Fibroblast of lung (primary cell): ENCODE data around the gene NR4A1. TPM values are rescaled to one million over a fixed set of nuclear protein-coding genes. Genes with fewer than 3 reads are reported as not detected.

Experiments
- DNase-seq, 2 donors: peaks; one replicate each; pipeline versions ENCODE4 v3.0.0 to v3.0.0-alpha.2; 2010; ENCODE audit warnings: low read depth in 2 of 2
- H2AFZ ChIP-seq: 2 replicates; pipeline ENCODE4 v1.5.1; 2012; ENCODE audit warnings: low read length, control low read depth, inconsistent platforms
- H3K27ac ChIP-seq: 2 replicates; pipeline ENCODE4 v1.5.1; 2011; ENCODE audit warnings: low read length, control low read depth; ENCODE audit not compliant: insufficient read depth
- H3K27me3 ChIP-seq: 2 replicates; pipeline ENCODE4 v1.5.1; 2011; ENCODE audit warnings: mild to moderate bottlenecking, low read length; ENCODE audit not compliant: control insufficient read depth, insufficient read depth
- H3K36me3 ChIP-seq: 2 replicates; pipeline ENCODE4 v1.5.1; 2011; ENCODE audit warnings: low read length; ENCODE audit not compliant: control insufficient read depth, insufficient read depth
- H3K4me1 ChIP-seq: 2 replicates; pipeline ENCODE4 v1.5.1; 2011; ENCODE audit warnings: low read length; ENCODE audit not compliant: control insufficient read depth, insufficient read depth; ENCODE audit errors: extremely low read depth
- H3K4me2 ChIP-seq: 2 replicates; pipeline ENCODE4 v1.5.1; 2011; ENCODE audit warnings: low read length, control low read depth; ENCODE audit not compliant: insufficient read depth; ENCODE audit errors: extremely low read depth
- H3K4me3 ChIP-seq, 4 experiments: fragments of 200-600 bp in 1 of 4; sonication (generic) in 1 of 4; replicated peaks in 1 of 4; 2 replicates each; pipeline ENCODE4 v1.5.1; 2011 to 2016; ENCODE audit warnings: low read length in 4 of 4, low read depth in 3 of 4, mild to moderate bottlenecking in 3 of 4, control low read depth in 2 of 4, inconsistent platforms in 1 of 4, mixed read lengths in 1 of 4; ENCODE audit not compliant: insufficient read depth in 1 of 4; ENCODE audit errors: control extremely low read depth in 1 of 4
- H3K79me2 ChIP-seq: 2 replicates; pipeline ENCODE4 v1.5.1; 2012; ENCODE audit warnings: mild to moderate bottlenecking, low read length, inconsistent platforms; ENCODE audit not compliant: control insufficient read depth, insufficient read depth
- H3K9ac ChIP-seq: 2 replicates; pipeline ENCODE4 v1.5.1; 2011; ENCODE audit warnings: mild to moderate bottlenecking, low read length, control low read depth; ENCODE audit not compliant: insufficient read depth
- H3K9me3 ChIP-seq: 2 replicates; pipeline ENCODE4 v1.5.1; 2012; ENCODE audit warnings: low read depth, low read length; ENCODE audit not compliant: control insufficient read depth, insufficient read depth
- H4K20me1 ChIP-seq: 2 replicates; pipeline ENCODE4 v1.5.1; 2011; ENCODE audit warnings: low read length; ENCODE audit not compliant: control insufficient read depth, insufficient read depth; ENCODE audit errors: extremely low read depth
- EZH2 ChIP-seq: IDR thresholded peaks from 2 replicates; pipeline ENCODE4 v1.5.1; 2012; ENCODE audit warnings: low read length, control low read depth, mild to moderate bottlenecking; ENCODE audit errors: missing control alignments
- polyA plus RNA-seq, 2 donors: library from polyadenylated mRNA; depleted of rRNA in 1 of 2; stranded (reverse) in 1 of 2; unstranded in 1 of 2; fragments of >200 nt; gene quantifications; 2 replicates each; pipeline ENCODE4 v1.2.1, GENCODE V29; 2011 to 2012; ENCODE audit warnings: missing spikeins in 1 of 2
- total RNA-seq: library from RNA; depleted of rRNA; stranded (reverse); fragments of >200 nt; gene quantifications from 2 replicates; pipeline ENCODE4 v1.2.1, GENCODE V29; 2014
- TF ChIP-seq, protein P1 (sequence below), 2 donors: IDR thresholded peaks in 1 of 2; conservative IDR thresholded peaks in 1 of 2; 1 replicate in 1 of 2; 2 replicates in 1 of 2; pipeline ENCODE4 v1.5.1; 2011 to 2012; ENCODE audit warnings: low read length in 2 of 2, control low read depth in 1 of 2, inconsistent platforms in 1 of 2, low read depth in 1 of 2, mild to moderate bottlenecking in 1 of 2

The NR4A1 gene
- total and polyA plus RNA-seq, 2 donors (not counting 1 experiment from before 2014, with no cell fraction given), result 3.8 to 4.1 TPM

DNA sequence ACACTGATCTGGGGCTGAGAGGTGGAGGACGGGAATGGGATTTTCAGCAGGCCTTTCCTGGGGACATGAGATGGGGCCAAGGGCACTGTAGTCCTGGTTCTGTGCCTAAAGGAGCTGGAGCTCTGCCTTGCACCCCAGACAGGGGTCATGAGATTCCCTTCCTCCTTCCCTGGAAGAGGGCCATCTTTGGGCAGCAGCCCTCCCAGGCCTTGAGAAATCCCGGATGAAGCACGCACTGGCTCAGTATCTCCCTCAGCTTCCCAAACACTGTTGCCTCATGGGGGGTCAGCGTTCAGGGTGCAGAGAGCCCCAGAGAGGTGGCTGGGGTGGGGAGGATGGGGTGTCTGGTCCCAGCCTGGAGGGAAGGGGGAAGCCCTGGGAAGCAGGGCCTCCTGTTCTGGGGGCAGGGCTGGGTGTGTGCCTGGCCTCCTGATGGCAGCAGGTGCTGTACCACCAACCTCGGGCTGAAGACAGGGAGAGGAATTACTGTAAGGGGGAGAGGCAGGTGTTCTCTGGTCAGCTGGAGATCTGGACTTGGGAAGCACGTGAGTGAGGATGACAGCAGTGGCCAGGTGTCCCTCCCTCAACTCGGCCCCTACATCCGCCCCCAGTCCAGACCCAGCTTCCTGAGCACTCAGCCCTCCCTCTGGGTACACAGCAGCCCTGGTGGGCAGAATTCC, 8.4 kb upstream of the NR4A1 start:
- no peaks in the 10 kb centered on the region for H3K79me2 ChIP-seq
- no peak overlapping the region for H3K9ac ChIP-seq
- H2AFZ ChIP-seq, result no peak overlapping the region
- H3K27me3 ChIP-seq, result no peaks in the 10 kb centered on the region
- TF ChIP-seq, protein P1, sequence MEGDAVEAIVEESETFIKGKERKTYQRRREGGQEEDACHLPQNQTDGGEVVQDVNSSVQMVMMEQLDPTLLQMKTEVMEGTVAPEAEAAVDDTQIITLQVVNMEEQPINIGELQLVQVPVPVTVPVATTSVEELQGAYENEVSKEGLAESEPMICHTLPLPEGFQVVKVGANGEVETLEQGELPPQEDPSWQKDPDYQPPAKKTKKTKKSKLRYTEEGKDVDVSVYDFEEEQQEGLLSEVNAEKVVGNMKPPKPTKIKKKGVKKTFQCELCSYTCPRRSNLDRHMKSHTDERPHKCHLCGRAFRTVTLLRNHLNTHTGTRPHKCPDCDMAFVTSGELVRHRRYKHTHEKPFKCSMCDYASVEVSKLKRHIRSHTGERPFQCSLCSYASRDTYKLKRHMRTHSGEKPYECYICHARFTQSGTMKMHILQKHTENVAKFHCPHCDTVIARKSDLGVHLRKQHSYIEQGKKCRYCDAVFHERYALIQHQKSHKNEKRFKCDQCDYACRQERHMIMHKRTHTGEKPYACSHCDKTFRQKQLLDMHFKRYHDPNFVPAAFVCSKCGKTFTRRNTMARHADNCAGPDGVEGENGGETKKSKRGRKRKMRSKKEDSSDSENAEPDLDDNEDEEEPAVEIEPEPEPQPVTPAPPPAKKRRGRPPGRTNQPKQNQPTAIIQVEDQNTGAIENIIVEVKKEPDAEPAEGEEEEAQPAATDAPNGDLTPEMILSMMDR (conservative IDR thresholded peaks at IDR 0.05 in 1 of 2, IDR thresholded peaks at IDR 0.05 in 1 of 2; ENCODE audit: low read depth in 1 of 2, low read length in 2 of 2), result no peak
- TF ChIP-seq EZH2, result no peak
- no peak for DNase-seq
- H3K4me2 ChIP-seq, result no peak overlapping the region
- H3K27ac ChIP-seq, result peak overlapping the region; percentile 89
- no peak overlapping the region for H3K4me3 ChIP-seq
- peaks cover 16% of the 10 kb centered on the region for H3K4me1 ChIP-seq
- H4K20me1 ChIP-seq, result no peaks in the 10 kb centered on the region
- H3K9me3 ChIP-seq, result no peaks in the 10 kb centered on the region
- H3K36me3 ChIP-seq, result no peaks in the 10 kb centered on the region

DNA sequence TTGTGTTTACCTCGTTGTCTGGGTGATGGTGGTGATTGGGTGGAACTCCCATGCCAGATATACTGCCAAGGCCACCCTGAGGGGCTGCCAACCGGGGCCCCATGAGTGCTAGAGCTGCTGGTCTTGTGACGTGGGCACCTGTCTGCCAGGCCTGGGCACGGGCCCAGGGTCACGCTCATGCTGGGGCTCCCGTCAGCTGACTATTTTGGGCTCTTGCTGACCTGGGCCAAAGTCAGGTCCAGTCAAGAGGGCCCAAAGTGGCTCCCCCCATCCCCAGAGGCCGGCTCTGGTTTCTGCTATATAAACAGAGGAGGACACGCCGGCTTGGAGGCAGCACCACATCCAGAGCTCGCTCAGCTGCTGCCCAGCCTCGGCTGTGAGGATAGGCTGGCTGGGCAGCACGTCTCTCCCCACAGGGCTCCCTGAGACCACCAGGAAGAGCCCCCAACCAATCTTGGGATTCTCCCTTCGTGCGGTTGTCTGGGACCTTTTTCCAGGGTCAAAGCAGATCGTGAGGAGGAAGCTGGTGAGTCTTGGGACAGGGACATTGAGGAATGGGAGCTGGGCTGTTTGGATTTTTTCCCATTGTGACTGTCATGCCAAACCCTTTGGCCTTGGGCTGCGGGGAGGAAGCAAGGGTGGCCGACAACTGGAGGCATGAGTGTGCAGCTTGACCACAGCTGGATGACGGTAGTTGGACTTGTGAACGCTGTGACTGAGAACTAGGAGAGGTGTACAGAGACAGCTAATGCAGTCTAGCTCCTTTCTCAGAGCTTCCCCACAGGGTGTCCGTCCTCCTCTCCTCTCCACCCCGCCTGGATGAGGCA, 7.6 kb upstream of the NR4A1 start:
- peak overlapping the region; percentile 89 for H3K27ac ChIP-seq
- peak overlapping the region; percentile 39 for H3K9ac ChIP-seq

More for the DNA sequence above, 7.6 kb upstream of the NR4A1 start:
- Histone ChIP-seq H3K27me3 (no peaks in the 10 kb centered on the region), H3K36me3 (no peaks in the 10 kb centered on the region), H3K4me2 (peak overlapping the region; percentile 65), H4K20me1 (no peaks in the 10 kb centered on the region), H3K4me3 (peak overlapping the region in 1 of 4 experiments; percentile 37), H3K4me1 (peaks cover 16% of the 10 kb centered on the region), H3K9me3 (no peaks in the 10 kb centered on the region), H2AFZ (no peak overlapping the region), H3K79me2 (no peaks in the 10 kb centered on the region)
- TF ChIP-seq, protein P1 (conservative IDR thresholded peaks at IDR 0.05 in 1 of 2, IDR thresholded peaks at IDR 0.05 in 1 of 2; ENCODE audit: low read depth in 1 of 2, low read length in 2 of 2), result no peak
- no peak for TF ChIP-seq EZH2
- no peak for DNase-seq
